ENCODE results near the gene RUNX3. TPM values are rescaled to one million over a fixed set of nuclear protein-coding genes. Genes with fewer than 3 reads are reported as not detected.

The RUNX3 gene
- total RNA-seq, 4 donors from 2014 or later = 0.26 to 1.7 (median 1.6) TPM; not detected in 1

- H3K36me3 ChIP-seq = no peaks in the 10 kb centered on the region
- intact Hi-C loops (cut with DNase I; ENCODE audit: low total_unique reads) = no loop called here
- no peak overlapping the region for H3K4me3 ChIP-seq
- no peak for DNase-seq
- TF ChIP-seq POLR2A (IDR thresholded peaks at IDR 0.05) (no peak), CTCF (IDR thresholded peaks at IDR 0.05) (no peak)
- no peak overlapping the region for H3K27ac ChIP-seq
- H3K27me3 ChIP-seq = no peaks in the 10 kb centered on the region
- no peaks in the 10 kb centered on the region for H3K9me3 ChIP-seq
- no peaks in the 10 kb centered on the region for H3K4me1 ChIP-seq
Observed at GRCh38 chr1:24888971-24889676, 41.0 kb downstream of the RUNX3 start.

GRCh38 chr1:24888061-24888970 lies 41.8 kb downstream of the RUNX3 start:
- DNase-seq = no peak
- intact Hi-C loops (cut with DNase I; ENCODE audit: low total_unique reads) = no loop called here
- H3K36me3 ChIP-seq = no peaks in the 10 kb centered on the region
- H3K27ac ChIP-seq = no peak overlapping the region
- H3K4me1 ChIP-seq = no peaks in the 10 kb centered on the region
- H3K27me3 ChIP-seq = no peaks in the 10 kb centered on the region
- no peaks in the 10 kb centered on the region for H3K9me3 ChIP-seq
- no peak overlapping the region for H3K4me3 ChIP-seq
- TF ChIP-seq CTCF (IDR thresholded peaks at IDR 0.05) (no peak), POLR2A (IDR thresholded peaks at IDR 0.05) (no peak)

- Histone ChIP-seq H3K27ac (no peak overlapping the region), H3K27me3 (no peaks in the 10 kb centered on the region), H3K4me3 (no peak overlapping the region), H3K36me3 (no peaks in the 10 kb centered on the region), H3K9me3 (peaks cover 0 to 3% of the 10 kb centered on the region in 2 donors), H3K4me1 (no peaks in the 10 kb centered on the region)
- intact Hi-C loops (cut with DNase I; ENCODE audit: low total_unique reads) = no loop called here
- no peak for DNase-seq
- TF ChIP-seq CTCF (IDR thresholded peaks at IDR 0.05) = no peak
Observed at GRCh38 chr1:24886241-24886640, 43.8 kb downstream of the RUNX3 start.

- no peak for TF ChIP-seq POLR2A (IDR thresholded peaks at IDR 0.05)
- Histone ChIP-seq H3K27ac (no peak overlapping the region), H3K27me3 (no peaks in the 10 kb centered on the region), H3K4me3 (no peak overlapping the region), H3K4me1 (no peaks in the 10 kb centered on the region), H3K9me3 (peaks cover 0 to 3% of the 10 kb centered on the region in 2 donors), H3K36me3 (no peaks in the 10 kb centered on the region)
- DNase-seq = no peak
- intact Hi-C loops (cut with DNase I; ENCODE audit: low total_unique reads) = no loop called here
Observed at GRCh38 chr1:24884751-24885150, 45.3 kb downstream of the RUNX3 start.

GRCh38 chr1:24881034-24881433 lies 49.0 kb downstream of the RUNX3 start:
- no peak for TF ChIP-seq POLR2A (IDR thresholded peaks at IDR 0.05)
- TF ChIP-seq CTCF (IDR thresholded peaks at IDR 0.05) = no peak
- Histone ChIP-seq H3K9me3 (peaks cover 0 to 3% of the 10 kb centered on the region in 2 donors), H3K27me3 (no peaks in the 10 kb centered on the region), H3K27ac (no peak overlapping the region), H3K4me3 (no peak overlapping the region), H3K4me1 (no peaks in the 10 kb centered on the region), H3K36me3 (no peaks in the 10 kb centered on the region)
- intact Hi-C loops (cut with DNase I; ENCODE audit: low total_unique reads) = no loop called here
- DNase-seq = no peak

Measured in uterus (tissue), 4 donors.